Neural progenitor cell (in vitro differentiated cells): Measurements from ENCODE around the gene ALLC.

Experiments used
- CTCF ChIP-seq: fragments of 200-600 bp; sonication (generic); IDR thresholded peaks from 2 replicates; pipeline ENCODE4 v1.5.1; 2017; ENCODE audit warnings: antibody characterized with exemption, mild to moderate bottlenecking
- EZH2 ChIP-seq: fragments of 200-600 bp; sonication (generic); IDR thresholded peaks from 2 replicates; pipeline ENCODE4 v1.6.1; 2017; ENCODE audit warnings: antibody characterized with exemption, mild to moderate bottlenecking, moderate library complexity
- EZH2phosphoT487 ChIP-seq: fragments of 200-600 bp; sonication (generic); IDR thresholded peaks from 2 replicates; pipeline ENCODE4 v1.6.1; 2017; ENCODE audit warnings: antibody characterized with exemption

- TF ChIP-seq EZH2 (no peak), CTCF (no peak), EZH2phosphoT487 (no peak)
These were observed 55.0 kb downstream of the ALLC start for GRCh38 chr2:3712831-3713503.
